Measurements from ENCODE around the gene EEF2KMT. TPM values are rescaled to one million over a fixed set of nuclear protein-coding genes. Genes with fewer than 3 reads are reported as not detected.

Gene EEF2KMT
- total RNA-seq, 2 donors from 2014 or later: 8.6 to 15.6 TPM

GRCh38 chr16:5064915-5065314 is 32.7 kb downstream of the EEF2KMT start:
- H3K27me3 ChIP-seq (ENCODE audit: control insufficient read depth, insufficient read depth, low read length, poor library complexity, severe bottlenecking): no peaks in the 10 kb centered on the region
- H3K27ac Mint-ChIP-seq: no peak overlapping the region
- DNase-seq: no peak
- H3K27ac ChIP-seq (ENCODE audit: low read depth, low read length): no peak overlapping the region
- TF ChIP-seq CTCF (conservative IDR thresholded peaks at IDR 0.05): no peak
- no peaks in the 10 kb centered on the region for H3K9me3 Mint-ChIP-seq
- H3K9ac ChIP-seq (ENCODE audit: extremely low read depth, low read length, poor library complexity, severe bottlenecking): no peak overlapping the region
- no peaks in the 10 kb centered on the region for H3K36me3 ChIP-seq (ENCODE audit: control insufficient read depth, insufficient read depth, low read length)
- no peak overlapping the region for H3K4me3 ChIP-seq (ENCODE audit: low read length)
- H3K36me3 Mint-ChIP-seq (ENCODE audit: low read depth): no peaks in the 10 kb centered on the region
- H3K4me3 Mint-ChIP-seq: no peak overlapping the region
- H3K27me3 Mint-ChIP-seq (ENCODE audit: insufficient read depth): peaks cover 6% of the 10 kb centered on the region
- no peaks in the 10 kb centered on the region for H3K4me1 ChIP-seq (ENCODE audit: control insufficient read depth, insufficient read depth, low read length)
- whole genome bisulfite sequencing, 2 experiments (ENCODE audit: insufficient coverage in 1 of 2, insufficient read length in 1 of 2): 98 to 100% methylated on average over 2 to 7 of the region's 7 CpGs
- peaks cover 2% of the 10 kb centered on the region for H3K4me1 Mint-ChIP-seq
- H3K9me3 ChIP-seq (ENCODE audit: control insufficient read depth, low read length): no peaks in the 10 kb centered on the region

GRCh38 chr16:5062790-5063765 is 34.5 kb downstream of the EEF2KMT start:
- Mint-ChIP-seq H3K9me3 (no peaks in the 10 kb centered on the region), H3K27me3 (ENCODE audit: insufficient read depth) (peaks cover 6% of the 10 kb centered on the region), H3K27ac (no peak overlapping the region), H3K36me3 (ENCODE audit: low read depth) (no peaks in the 10 kb centered on the region), H3K4me3 (no peak overlapping the region), H3K4me1 (peaks cover 5% of the 10 kb centered on the region)
- 75 to 90% methylated on average over 10 to 19 of the region's 19 CpGs for WGBS, 2 experiments (ENCODE audit: insufficient coverage in 1 of 2, insufficient read length in 1 of 2)
- Histone ChIP-seq H3K27me3 (ENCODE audit: control insufficient read depth, insufficient read depth, low read length, poor library complexity, severe bottlenecking) (no peaks in the 10 kb centered on the region), H3K4me1 (ENCODE audit: control insufficient read depth, insufficient read depth, low read length) (no peaks in the 10 kb centered on the region), H3K9ac (ENCODE audit: extremely low read depth, low read length, poor library complexity, severe bottlenecking) (no peak overlapping the region), H3K36me3 (ENCODE audit: control insufficient read depth, insufficient read depth, low read length) (no peaks in the 10 kb centered on the region), H3K4me3 (ENCODE audit: low read length) (no peak overlapping the region), H3K27ac (ENCODE audit: low read depth, low read length) (no peak overlapping the region), H3K9me3 (ENCODE audit: control insufficient read depth, low read length) (no peaks in the 10 kb centered on the region)
- DNase-seq: peak; percentile 63
- TF ChIP-seq CTCF (conservative IDR thresholded peaks at IDR 0.05): no peak

- no peaks in the 10 kb centered on the region for H3K9me3 ChIP-seq (ENCODE audit: control insufficient read depth, low read length)
- Mint-ChIP-seq H3K27me3 (ENCODE audit: insufficient read depth) (peaks cover 6% of the 10 kb centered on the region), H3K9me3 (no peaks in the 10 kb centered on the region), H3K4me1 (peaks cover 5% of the 10 kb centered on the region), H3K4me3 (no peak overlapping the region), H3K36me3 (ENCODE audit: low read depth) (no peaks in the 10 kb centered on the region), H3K27ac (no peak overlapping the region)
- H3K27ac ChIP-seq (ENCODE audit: low read depth, low read length): no peak overlapping the region
- H3K36me3 ChIP-seq (ENCODE audit: control insufficient read depth, insufficient read depth, low read length): no peaks in the 10 kb centered on the region
- TF ChIP-seq CTCF (conservative IDR thresholded peaks at IDR 0.05): no peak
- 88 to 97% methylated on average over 5 to 11 of the region's 11 CpGs for WGBS, 2 experiments (ENCODE audit: insufficient coverage in 1 of 2, insufficient read length in 1 of 2)
- H3K4me1 ChIP-seq (ENCODE audit: control insufficient read depth, insufficient read depth, low read length): no peaks in the 10 kb centered on the region
- no peak for DNase-seq
- no peaks in the 10 kb centered on the region for H3K27me3 ChIP-seq (ENCODE audit: control insufficient read depth, insufficient read depth, low read length, poor library complexity, severe bottlenecking)
- no peak overlapping the region for H3K4me3 ChIP-seq (ENCODE audit: low read length)
- no peak overlapping the region for H3K9ac ChIP-seq (ENCODE audit: extremely low read depth, low read length, poor library complexity, severe bottlenecking)
Measured at GRCh38 chr16:5062051-5062450, 35.5 kb downstream of the EEF2KMT start.

Data from endodermal cell (in vitro differentiated cells).